Measurements from ENCODE around the gene GPR141. TPM values are rescaled to one million over a fixed set of nuclear protein-coding genes. Genes with fewer than 3 reads are reported as not detected.

GPR141 gene
- total and polyA plus RNA-seq, 2 donors (not counting 1 experiment from before 2014, with no cell fraction given): not detected

DNA sequence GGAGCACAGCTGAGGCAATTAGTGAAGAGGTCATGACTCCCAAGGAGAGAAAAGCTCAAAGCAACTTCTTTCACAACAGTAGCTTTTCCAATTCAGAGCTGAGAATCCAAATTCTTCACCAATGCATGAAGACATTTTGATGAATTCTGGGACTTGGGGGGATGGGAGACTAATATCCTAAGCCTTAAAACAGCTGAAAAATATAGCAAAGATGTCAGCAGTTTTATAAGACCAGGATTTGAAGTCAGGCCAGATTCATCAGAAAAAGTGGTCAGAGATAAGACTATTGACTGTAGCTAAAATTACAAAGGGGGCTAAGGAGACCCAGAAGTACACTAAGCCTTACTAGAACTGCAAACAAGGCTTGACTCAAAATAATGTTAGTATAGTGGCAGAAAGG, 51.6 kb downstream of the GPR141 start:
- no peak for DNase-seq
- Histone ChIP-seq H3K4me1 (ENCODE audit: control insufficient read depth in 2 of 2, insufficient read depth in 2 of 2, low read length in 2 of 2) (peaks cover 4 to 6% of the 10 kb centered on the region in 2 donors), H3K9me3 (ENCODE audit: control extremely low read depth in 1 of 3, control insufficient read depth in 2 of 3, insufficient read depth in 1 of 3, low read length in 2 of 3) (no peaks in the 10 kb centered on the region), H4K20me1 (ENCODE audit: control insufficient read depth, insufficient read depth, low read length, poor library complexity, severe bottlenecking) (no peaks in the 10 kb centered on the region), H3K4me2 (replicated peaks; ENCODE audit: low read depth, low read length, poor library complexity, severe bottlenecking) (no peak overlapping the region), H3K4me3 (ENCODE audit: control extremely low read depth in 1 of 5, extremely low read depth in 1 of 5, insufficient read depth in 1 of 5, low read depth in 2 of 5, low read length in 4 of 5) (no peak overlapping the region), H2AFZ (ENCODE audit: insufficient read depth, low read depth, low read length, poor library complexity, severe bottlenecking) (no peak overlapping the region), H3K36me3 (replicated peaks in 1 of 2; ENCODE audit: control extremely low read depth in 1 of 2, control insufficient read depth in 1 of 2, extremely low read depth in 1 of 2, insufficient read depth in 2 of 2, low read length in 1 of 2) (no peaks in the 10 kb centered on the region), H3K27ac (ENCODE audit: low read length in 2 of 2) (no peak overlapping the region), H3K79me2 (ENCODE audit: control insufficient read depth, insufficient read depth, low read length) (no peaks in the 10 kb centered on the region), H3K27me3 (replicated peaks in 1 of 4; ENCODE audit: control extremely low read depth in 1 of 4, control insufficient read depth in 3 of 4, insufficient read depth in 4 of 4, low read length in 3 of 4) (peaks cover 0 to 11% (median 4%) of the 10 kb centered on the region in 4 experiments), H3K9ac (ENCODE audit: low read length) (no peak overlapping the region)
- ATAC-seq (ENCODE audit: low read depth): no peak
- H3K9me3 Mint-ChIP-seq (ENCODE audit: insufficient read depth): no peaks in the 10 kb centered on the region
- ChIA-PET CTCF (interaction anchor here (1.9 kb wide), 1 partner anchor 18 kb away, joined by 4 read pairs; no protein-coding TSS in a partner anchor), POLR2A (no interaction called here)
- TF ChIP-seq, protein P1, sequence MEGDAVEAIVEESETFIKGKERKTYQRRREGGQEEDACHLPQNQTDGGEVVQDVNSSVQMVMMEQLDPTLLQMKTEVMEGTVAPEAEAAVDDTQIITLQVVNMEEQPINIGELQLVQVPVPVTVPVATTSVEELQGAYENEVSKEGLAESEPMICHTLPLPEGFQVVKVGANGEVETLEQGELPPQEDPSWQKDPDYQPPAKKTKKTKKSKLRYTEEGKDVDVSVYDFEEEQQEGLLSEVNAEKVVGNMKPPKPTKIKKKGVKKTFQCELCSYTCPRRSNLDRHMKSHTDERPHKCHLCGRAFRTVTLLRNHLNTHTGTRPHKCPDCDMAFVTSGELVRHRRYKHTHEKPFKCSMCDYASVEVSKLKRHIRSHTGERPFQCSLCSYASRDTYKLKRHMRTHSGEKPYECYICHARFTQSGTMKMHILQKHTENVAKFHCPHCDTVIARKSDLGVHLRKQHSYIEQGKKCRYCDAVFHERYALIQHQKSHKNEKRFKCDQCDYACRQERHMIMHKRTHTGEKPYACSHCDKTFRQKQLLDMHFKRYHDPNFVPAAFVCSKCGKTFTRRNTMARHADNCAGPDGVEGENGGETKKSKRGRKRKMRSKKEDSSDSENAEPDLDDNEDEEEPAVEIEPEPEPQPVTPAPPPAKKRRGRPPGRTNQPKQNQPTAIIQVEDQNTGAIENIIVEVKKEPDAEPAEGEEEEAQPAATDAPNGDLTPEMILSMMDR (IDR thresholded peaks at IDR 0.05): no peak
- TF ChIP-seq EZH2 (IDR thresholded peaks at IDR 0.05; ENCODE audit: borderline replicate concordance, insufficient read depth, low read depth, low read length, poor library complexity, severe bottlenecking): no peak
- intact Hi-C loops (cut with micrococcal nuclease): loop anchor here (10.0 kb wide), 1 partner anchor 100 kb away; no protein-coding TSS in a partner anchor
- H3K27me3 Mint-ChIP-seq: peaks cover 14% of the 10 kb centered on the region
- no peak overlapping the region for H3K4me3 Mint-ChIP-seq
- no peak overlapping the region for H3K27ac Mint-ChIP-seq
- H3K4me1 Mint-ChIP-seq: peaks cover 2% of the 10 kb centered on the region

DNA sequence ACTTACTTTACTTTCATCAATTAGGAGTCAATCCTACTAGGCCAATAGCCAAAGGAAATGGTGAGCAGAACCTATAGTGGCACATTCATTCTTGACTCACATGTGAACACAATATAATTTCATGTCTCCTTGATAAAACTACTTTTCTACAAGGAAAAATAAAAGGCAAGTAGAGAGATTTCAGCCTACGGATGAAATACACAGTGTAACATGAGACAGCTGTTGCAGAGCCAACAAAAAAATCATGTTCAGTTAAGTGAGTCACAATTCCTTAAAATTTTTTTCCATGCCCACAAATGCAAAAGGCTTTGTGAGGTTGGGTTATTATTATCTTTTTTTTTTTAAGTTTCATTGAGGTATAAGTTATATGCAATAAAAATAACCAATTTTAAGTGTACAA, 54.8 kb downstream of the GPR141 start:
- Histone ChIP-seq H3K36me3 (replicated peaks in 1 of 2; ENCODE audit: control extremely low read depth in 1 of 2, control insufficient read depth in 1 of 2, extremely low read depth in 1 of 2, insufficient read depth in 2 of 2, low read length in 1 of 2) (no peaks in the 10 kb centered on the region), H3K4me1 (ENCODE audit: control insufficient read depth in 2 of 2, insufficient read depth in 2 of 2, low read length in 2 of 2) (no peaks in the 10 kb centered on the region), H3K79me2 (ENCODE audit: control insufficient read depth, insufficient read depth, low read length) (no peaks in the 10 kb centered on the region), H3K4me3 (ENCODE audit: control extremely low read depth in 1 of 5, extremely low read depth in 1 of 5, insufficient read depth in 1 of 5, low read depth in 2 of 5, low read length in 4 of 5) (no peak overlapping the region), H3K9ac (ENCODE audit: low read length) (no peak overlapping the region), H3K9me3 (ENCODE audit: control extremely low read depth in 1 of 3, control insufficient read depth in 2 of 3, insufficient read depth in 1 of 3, low read length in 2 of 3) (no peaks in the 10 kb centered on the region), H4K20me1 (ENCODE audit: control insufficient read depth, insufficient read depth, low read length, poor library complexity, severe bottlenecking) (no peaks in the 10 kb centered on the region), H3K27ac (ENCODE audit: low read length in 2 of 2) (no peak overlapping the region), H3K4me2 (replicated peaks; ENCODE audit: low read depth, low read length, poor library complexity, severe bottlenecking) (no peak overlapping the region), H2AFZ (ENCODE audit: insufficient read depth, low read depth, low read length, poor library complexity, severe bottlenecking) (no peak overlapping the region), H3K27me3 (replicated peaks in 1 of 4; ENCODE audit: control extremely low read depth in 1 of 4, control insufficient read depth in 3 of 4, insufficient read depth in 4 of 4, low read length in 3 of 4) (peaks cover 0 to 1% (median 0%) of the 10 kb centered on the region in 4 experiments)
- DNase-seq (no peak), ATAC-seq (ENCODE audit: low read depth) (no peak)
- ChIA-PET CTCF (no interaction called here), POLR2A (no interaction called here)
- peaks cover 5% of the 10 kb centered on the region for H3K27me3 Mint-ChIP-seq
- H3K4me1 Mint-ChIP-seq: no peaks in the 10 kb centered on the region
- H3K9me3 Mint-ChIP-seq (ENCODE audit: insufficient read depth): no peaks in the 10 kb centered on the region
- no peak overlapping the region for H3K4me3 Mint-ChIP-seq
- no peak overlapping the region for H3K27ac Mint-ChIP-seq
- WGBS (ENCODE audit: insufficient coverage): no CpG with 5 or more reads among the region's 1 CpG
- intact Hi-C loops (cut with micrococcal nuclease): loop anchor here (10.0 kb wide), 1 partner anchor 96 kb away; no protein-coding TSS in a partner anchor
- TF ChIP-seq, protein P1 (IDR thresholded peaks at IDR 0.05): no peak
- TF ChIP-seq EZH2 (IDR thresholded peaks at IDR 0.05; ENCODE audit: borderline replicate concordance, insufficient read depth, low read depth, low read length, poor library complexity, severe bottlenecking): no peak

Data from B cell (primary cell).